GM21447 (cell line): ENCODE measurements around the gene TTC3.
A peak's percentile ranks its signal among the peaks of the same experiment; 100 is the strongest.
"Not testable (repeated sequence)": the region's sequence is repeated elsewhere in the genome, so short reads cannot be mapped to it uniquely, and the experiment has no call there.

ENCODE experiments used
- ATAC-seq: cut with Tn5 transposase; IDR thresholded peaks from one replicate; pipeline ENCODE4 v1.9.1; 2021; ENCODE audit not compliant: unreplicated experiment

Gene TTC3

GRCh38 chr21:37220981-37221664 lies 148.1 kb downstream of the TTC3 start:
- peak; percentile 85 for ATAC-seq

GRCh38 chr21:37222248-37222647 lies 149.2 kb downstream of the TTC3 start:
- ATAC-seq: not testable (repeated sequence)

DNA sequence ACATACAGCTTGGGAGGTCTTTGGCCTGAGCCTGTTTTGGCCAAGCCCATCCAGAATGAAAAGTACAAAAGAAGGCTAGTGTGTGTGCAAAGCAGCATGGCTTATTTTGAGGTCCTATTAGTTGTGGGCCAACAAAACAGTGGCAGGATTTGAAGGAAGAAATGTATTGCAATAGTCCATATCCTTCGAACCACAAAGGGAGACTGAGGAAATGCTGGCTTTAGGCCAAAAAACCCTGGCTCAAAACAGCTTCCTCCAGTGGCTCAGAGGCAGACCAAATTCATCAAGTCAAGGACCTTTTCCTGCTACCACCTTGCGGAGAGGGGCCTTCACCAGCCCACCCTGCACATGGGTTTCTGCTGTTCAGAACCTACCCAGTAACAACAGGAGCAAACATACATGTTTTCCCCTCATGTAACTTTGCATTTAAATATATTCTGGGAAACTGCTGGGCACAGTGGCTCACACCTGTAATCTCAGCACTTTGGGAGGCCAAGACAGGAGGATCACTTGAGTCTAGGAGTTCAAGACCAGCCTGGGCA lies 150.8 kb downstream of the TTC3 start:
- ATAC-seq: no peak

DNA sequence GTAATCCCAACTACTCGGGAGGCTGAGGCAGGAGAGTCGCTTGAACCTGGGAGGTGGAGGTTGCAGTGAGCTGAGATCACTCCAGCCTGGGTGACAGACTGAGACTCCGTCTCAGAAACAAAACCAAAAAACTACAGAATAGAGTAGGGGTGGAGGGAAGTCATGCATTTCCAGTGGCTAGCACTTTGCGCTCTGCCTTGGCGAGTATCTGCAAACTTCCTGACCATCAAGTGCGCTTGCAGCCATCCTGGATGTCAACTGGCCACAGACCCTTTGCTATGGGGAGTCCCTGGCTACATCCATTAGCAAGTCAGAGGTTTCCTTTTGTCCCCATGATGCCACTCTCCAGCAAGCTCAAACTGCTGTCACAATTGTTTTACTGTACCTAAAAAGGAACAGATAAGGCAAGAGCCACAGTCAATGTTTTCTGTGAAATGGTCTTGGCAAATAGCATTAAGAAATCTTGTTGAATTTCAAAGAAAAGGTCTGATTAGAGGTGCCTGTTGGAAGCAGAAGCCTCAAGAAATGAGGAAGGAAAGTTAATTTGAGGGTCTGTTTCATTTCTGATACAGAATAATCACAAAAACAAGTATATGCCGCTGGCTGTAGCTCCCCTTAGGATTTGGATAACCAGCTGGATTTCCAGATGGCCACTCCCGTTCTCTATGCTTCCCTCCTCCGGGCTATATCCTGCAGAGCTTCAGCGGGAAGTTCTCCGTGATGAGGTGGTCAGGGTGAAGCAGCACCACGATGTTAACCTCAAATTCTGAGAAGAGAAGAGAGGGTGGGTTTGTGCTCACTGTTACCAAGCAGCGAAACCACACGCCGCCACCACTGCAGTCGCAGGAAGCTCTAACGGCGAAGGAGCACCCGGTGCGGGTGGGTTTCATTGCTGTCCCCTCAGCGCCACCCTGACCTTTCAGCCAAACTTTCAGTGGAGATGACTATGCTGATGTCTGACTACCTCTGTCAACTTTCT lies 152.1 kb downstream of the TTC3 start:
- ATAC-seq: no peak

DNA sequence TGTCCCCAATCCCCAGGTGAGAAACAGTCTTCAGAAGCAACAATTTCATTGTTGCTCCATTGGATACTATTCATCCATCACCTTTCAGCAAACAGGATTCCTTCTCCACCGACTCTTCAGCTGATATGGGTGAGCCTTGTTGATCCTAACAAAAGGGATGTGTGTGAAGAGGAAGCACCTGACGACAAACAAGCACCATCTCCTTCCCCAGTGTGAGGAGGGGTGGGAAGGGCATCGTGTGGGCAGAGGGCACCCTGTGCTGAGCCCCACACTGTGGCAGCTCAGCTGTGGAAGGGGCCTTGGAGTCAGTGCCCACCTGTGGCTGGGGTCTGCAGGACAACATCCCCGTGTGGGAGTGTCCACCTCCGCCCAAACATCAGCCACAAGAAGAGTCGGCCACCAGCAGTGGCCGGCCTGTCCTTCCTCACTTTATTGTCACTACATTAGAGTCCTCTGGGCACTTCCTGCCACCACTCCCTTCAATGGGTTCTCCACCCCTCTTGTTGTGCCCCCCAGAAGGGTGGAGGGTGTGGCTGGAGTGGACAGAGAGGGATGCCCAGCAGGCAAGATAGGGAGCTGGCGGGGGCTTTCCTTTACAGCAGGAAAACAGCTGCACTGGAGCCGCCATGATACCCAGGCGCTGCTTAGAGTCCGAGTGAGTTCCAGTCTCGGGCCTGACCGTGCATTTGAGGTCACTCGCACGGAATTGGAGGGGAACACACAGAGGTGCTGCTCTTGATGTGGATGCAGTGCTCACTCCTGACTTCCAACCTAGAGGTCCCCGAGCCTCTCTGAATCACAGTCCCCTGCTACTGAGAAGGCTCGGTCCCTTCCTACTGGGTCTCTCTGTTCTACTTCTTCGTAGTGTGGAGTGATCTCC lies 153.2 kb downstream of the TTC3 start:
- ATAC-seq: no peak

DNA sequence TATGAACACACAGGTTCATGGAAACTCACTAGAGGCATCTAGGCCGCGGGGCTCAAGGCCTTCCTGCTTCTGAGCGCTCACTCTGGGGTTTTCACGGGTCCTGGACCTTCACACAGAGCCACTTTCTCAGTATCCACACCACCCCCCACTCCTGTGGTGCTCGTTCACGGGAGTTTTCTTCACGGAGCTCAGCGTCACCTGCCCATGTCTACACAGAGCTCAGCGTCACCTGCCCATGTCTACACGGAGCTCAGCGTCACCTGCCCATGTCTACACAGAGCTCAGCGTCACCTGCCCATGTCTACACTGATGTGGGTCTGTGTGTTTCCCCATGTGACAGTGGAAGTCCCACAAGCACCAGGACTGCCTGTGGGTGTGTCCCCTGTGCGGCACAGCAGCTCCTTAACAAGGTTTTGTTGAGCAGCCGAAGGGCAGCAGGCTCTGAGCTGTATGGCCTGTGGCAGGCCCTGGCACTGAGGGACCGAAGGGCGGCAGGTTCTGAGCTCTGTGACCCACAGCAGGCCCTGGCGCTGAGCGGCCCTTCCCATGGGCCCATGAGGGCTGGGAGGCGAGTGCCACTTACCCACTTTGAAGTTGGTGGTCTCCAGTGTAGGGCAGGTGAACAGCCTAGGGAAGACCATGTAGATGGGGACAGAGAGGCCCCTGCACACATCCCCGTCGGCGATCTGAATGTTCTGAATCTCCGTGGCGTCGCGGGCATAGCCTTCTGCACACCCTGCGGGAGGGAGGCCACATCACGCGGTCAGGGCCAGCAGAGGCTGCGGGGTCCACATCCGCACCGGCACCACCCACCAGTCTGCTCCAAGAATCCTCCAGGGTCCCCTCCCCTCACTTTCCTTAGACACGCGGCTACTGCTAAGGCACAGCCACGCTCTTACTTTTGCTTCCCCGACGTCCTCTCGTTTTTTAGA lies 154.3 kb downstream of the TTC3 start:
- ATAC-seq: no peak

GRCh38 chr21:37228003-37228400 lies 154.9 kb downstream of the TTC3 start:
- no peak for ATAC-seq

GRCh38 chr21:37230632-37231248 lies 157.7 kb downstream of the TTC3 start:
- ATAC-seq: no peak

DNA sequence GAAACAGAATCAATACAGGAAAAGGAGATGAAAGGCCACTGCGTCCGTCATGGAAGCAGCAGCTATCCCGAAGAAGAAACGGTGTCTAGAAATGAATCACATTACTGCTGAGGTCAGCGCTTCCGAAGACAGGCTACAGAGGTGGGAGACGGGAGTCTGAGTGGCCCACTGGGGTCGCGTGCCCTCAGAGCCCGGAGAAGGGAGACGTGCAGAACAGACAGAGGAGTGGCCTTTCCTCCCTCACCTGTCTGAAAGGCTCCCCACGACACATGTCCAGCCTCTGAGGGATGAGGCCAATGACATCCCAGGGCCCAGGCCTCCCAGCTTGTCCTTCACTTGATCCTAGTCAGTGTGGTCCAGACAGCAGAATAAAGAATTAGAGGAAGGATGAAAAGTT lies 158.2 kb downstream of the TTC3 start:
- no peak for ATAC-seq

GRCh38 chr21:37231671-37232070 lies 158.6 kb downstream of the TTC3 start:
- no peak for ATAC-seq

- peak; percentile 75 for ATAC-seq
Observed at GRCh38 chr21:37232274-37233018, 159.4 kb downstream of the TTC3 start.

DNA sequence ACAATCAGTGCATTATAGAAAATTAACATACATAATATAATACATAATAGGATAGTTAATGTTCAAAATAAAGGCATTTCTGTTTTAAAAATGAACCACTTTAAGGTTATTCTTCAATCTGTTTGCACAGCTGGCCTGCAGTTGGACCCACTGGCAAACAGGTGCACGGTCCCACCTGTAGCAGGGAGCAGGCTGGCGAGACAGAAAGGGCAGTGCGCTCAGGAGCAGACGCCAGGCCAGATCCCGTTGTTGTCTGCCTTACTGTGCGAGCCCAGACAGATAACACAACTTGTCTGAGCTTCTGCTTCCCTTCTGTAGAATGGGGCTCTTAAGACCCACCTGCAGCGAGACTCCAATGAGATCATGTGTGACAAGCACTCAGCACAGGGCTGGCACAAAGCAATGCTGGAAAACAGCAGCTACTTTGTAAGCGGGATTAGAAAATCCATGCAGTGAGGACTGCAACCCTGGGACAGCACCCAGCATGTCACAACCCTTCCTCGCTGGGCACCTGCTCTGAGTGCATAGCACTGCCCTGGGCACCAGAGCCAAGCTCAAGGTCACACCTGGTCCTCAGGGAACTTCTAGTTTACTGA lies 160.6 kb downstream of the TTC3 start:
- no peak for ATAC-seq

DNA sequence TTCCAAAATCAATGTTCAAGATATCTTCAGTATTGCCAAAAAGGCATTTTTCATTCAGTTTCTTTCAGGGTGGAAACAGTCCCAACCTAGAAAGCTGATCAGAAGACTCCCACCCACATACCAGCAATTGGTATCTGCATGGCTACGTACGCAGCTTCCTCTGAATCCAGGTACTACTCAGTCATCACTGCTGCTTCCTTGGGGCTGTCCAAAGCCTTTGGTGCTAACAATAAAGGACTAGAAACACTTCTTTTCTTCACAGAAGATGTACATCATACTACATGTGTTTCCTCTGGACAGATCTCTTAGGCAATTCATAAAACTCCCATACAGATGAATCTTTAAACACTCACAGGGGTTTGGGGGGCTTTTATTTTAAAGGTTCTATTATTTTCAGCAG lies 164.3 kb downstream of the TTC3 start:
- ATAC-seq: no peak

DNA sequence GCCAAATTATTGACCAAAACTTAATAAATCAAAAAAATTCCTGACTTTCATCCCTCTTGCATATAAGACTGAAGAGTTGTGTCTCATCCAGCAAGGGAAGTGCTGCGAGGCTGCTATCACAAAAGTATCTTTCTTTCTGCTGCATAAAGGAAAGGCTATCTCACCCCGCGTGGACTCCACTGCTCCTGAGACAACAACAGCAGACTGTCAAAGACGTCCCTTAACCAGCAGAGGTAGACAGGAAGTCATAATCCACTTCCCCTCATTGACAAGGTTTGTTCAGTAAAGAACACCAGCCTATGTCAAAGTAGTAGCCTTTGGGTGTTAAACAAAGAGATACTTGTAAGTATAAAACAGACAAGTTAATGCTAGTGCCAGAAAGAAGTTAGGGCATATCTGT lies 164.7 kb downstream of the TTC3 start:
- ATAC-seq: no peak

GRCh38 chr21:37240978-37241377 lies 167.9 kb downstream of the TTC3 start:
- ATAC-seq: no peak

DNA sequence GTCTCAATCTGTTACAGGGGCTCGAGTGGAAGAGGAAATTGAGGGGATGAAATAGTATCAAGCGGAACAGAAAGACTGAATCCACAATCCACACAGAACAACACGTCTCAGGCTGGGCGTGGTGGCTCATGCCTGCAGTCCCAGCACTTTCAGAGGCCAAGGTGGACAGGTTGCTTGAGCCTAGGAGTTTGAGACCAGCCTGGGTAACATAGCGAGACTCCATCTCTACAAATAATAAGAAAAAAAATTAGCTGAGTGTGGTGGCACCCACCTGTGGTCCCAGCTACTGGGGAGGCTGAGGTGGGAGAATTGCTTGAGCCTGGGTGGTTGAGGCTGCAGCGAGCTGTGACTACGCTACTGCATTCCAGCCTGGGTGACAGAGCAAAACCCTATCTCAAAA lies 168.4 kb downstream of the TTC3 start:
- ATAC-seq: no peak

DNA sequence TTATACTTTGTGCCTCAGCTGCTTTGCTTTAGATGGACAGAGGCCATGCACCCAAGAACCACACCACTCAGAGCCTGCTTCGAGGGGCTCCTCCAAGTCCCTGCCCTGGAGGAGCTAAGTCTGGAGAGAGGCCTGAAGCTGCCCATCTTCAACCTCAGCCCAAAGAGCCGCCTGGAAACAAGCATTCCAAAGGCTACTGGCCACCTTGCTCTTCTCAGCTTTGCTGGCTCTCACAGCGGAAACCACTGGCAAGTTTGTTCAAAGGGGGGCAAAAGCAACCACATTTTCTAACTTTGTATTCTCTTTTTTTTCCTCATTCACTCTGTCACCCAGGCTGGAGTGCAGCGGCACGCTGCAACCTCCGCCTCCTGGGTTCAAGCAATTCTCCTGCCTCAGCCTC lies 170.9 kb downstream of the TTC3 start:
- ATAC-seq: no peak

GRCh38 chr21:37244501-37245095 lies 171.5 kb downstream of the TTC3 start:
- no peak for ATAC-seq
